Peyer's patch (tissue), 4 donors: ENCODE data around the gene CD96.

ENCODE experiments used
- CTCF ChIP-seq, 6 experiments: fragments of 450-650 bp in 4 of 6; fragments of 200-600 bp in 2 of 6; sonication (generic) in 1 of 6; IDR thresholded peaks; one replicate each; pipeline ENCODE4 v1.5.1; 2017 to 2019; ENCODE audit warnings: antibody characterized with exemption in 6 of 6, mild to moderate bottlenecking in 3 of 6, moderate library complexity in 1 of 6
- POLR2A ChIP-seq, 2 donors: fragments of 450-650 bp; IDR thresholded peaks; one replicate each; pipeline ENCODE4 v1.5.1; 2017; ENCODE audit warnings: antibody characterized with exemption in 2 of 2, mild to moderate bottlenecking in 2 of 2, moderate library complexity in 2 of 2

- TF ChIP-seq CTCF (IDR thresholded peaks at IDR 0.05), result no peak
- TF ChIP-seq POLR2A (IDR thresholded peaks at IDR 0.05), result no peak
Observed at GRCh38 chr3:111582120-111582474, 40.1 kb downstream of the CD96 start.
